Gastroesophageal sphincter (tissue), 4 donors: ENCODE results near the gene NUP155. TPM values are rescaled to one million over a fixed set of nuclear protein-coding genes. Genes with fewer than 3 reads are reported as not detected.
"Not testable (repeated sequence)": the region's sequence is repeated elsewhere in the genome, so short reads cannot be mapped to it uniquely, and the experiment has no call there.

Experiments
- ATAC-seq: fragments of 150-250 bp; one replicate; pipeline ENCODE4 v1.9.1; 2016; ENCODE audit warnings: mild to moderate bottlenecking, moderate library complexity
- H3K27ac ChIP-seq, 4 donors: fragments of 200-600 bp; sonication (generic) in 3 of 4; 1 replicate in 3 of 4; 2 replicates in 1 of 4; pipeline ENCODE4 v1.5.1; 2016 to 2019
- H3K27me3 ChIP-seq: fragments of 200-600 bp; sonication (generic); one replicate; pipeline ENCODE4 v1.5.1; 2019
- H3K36me3 ChIP-seq, 2 donors: fragments of 200-600 bp; sonication (generic); one replicate each; pipeline ENCODE4 v1.5.1; 2019; ENCODE audit warnings: control low read depth in 1 of 2
- H3K4me1 ChIP-seq, 3 donors: fragments of 200-600 bp; sonication (generic); 1 replicate in 2 of 3; 2 replicates in 1 of 3; pipeline ENCODE4 v1.5.1; 2016 to 2019; ENCODE audit warnings: control low read depth in 2 of 3
- H3K4me3 ChIP-seq, 2 donors: fragments of 200-600 bp; sonication (generic); one replicate each; pipeline ENCODE4 v1.5.1; 2019; ENCODE audit warnings: mild to moderate bottlenecking in 1 of 2, moderate library complexity in 1 of 2
- H3K9me3 ChIP-seq, 3 donors: fragments of 200-600 bp; sonication (generic); one replicate each; pipeline ENCODE4 v1.5.1; 2017 to 2019; ENCODE audit warnings: control low read depth in 2 of 3
- CTCF ChIP-seq, 4 experiments: fragments of 200-600 bp in 2 of 4; fragments of 450-650 bp in 2 of 4; sonication (generic) in 1 of 4; IDR thresholded peaks; one replicate each; pipeline ENCODE4 v1.5.1; 2017 to 2019; ENCODE audit warnings: antibody characterized with exemption in 4 of 4, mild to moderate bottlenecking in 2 of 4, moderate library complexity in 2 of 4
- EP300 ChIP-seq: sonication (generic); formaldehyde crosslinking; IDR thresholded peaks from one replicate; pipeline ENCODE4 v1.6.1; 2017; ENCODE audit warnings: antibody characterized with exemption, mild to moderate bottlenecking
- POLR2A ChIP-seq, 2 donors: fragments of 450-650 bp; IDR thresholded peaks; one replicate each; pipeline ENCODE4 v1.6.1; 2017; ENCODE audit warnings: antibody characterized with exemption in 2 of 2, mild to moderate bottlenecking in 2 of 2, moderate library complexity in 1 of 2
- POLR2AphosphoS5 ChIP-seq: sonication (generic); formaldehyde crosslinking; IDR thresholded peaks from one replicate; pipeline ENCODE4 v1.6.1; 2017; ENCODE audit warnings: antibody characterized with exemption
- WGBS, 2 donors: methylation state at CpG; one replicate each; pipeline ENCODE4 v1.1.5; 2018; ENCODE audit warnings: low coverage in 1 of 2; 5-methylcytosine and 5-hydroxymethylcytosine counted together
- total RNA-seq, 4 donors: library from RNA; depleted of rRNA; stranded (reverse); fragments of >200 nt; gene quantifications; one replicate each; pipeline ENCODE4 v1.1.0, GENCODE V29; 2016

NUP155 gene
- total RNA-seq, 4 donors from 2014 or later: 15.6 to 22.3 (median 18.8) TPM

GRCh38 chr5:37396352-37396751, 25.4 kb upstream of the NUP155 start:
- no peak overlapping the region for H3K4me3 ChIP-seq
- no peaks in the 10 kb centered on the region for H3K9me3 ChIP-seq
- WGBS, 2 donors: 84 to 89% methylated on average over 4 to 5 of the region's 5 CpGs
- ATAC-seq: no peak
- no peaks in the 10 kb centered on the region for H3K4me1 ChIP-seq
- peaks cover 0 to 88% of the 10 kb centered on the region in 2 donors for H3K36me3 ChIP-seq
- no peaks in the 10 kb centered on the region for H3K27me3 ChIP-seq
- H3K27ac ChIP-seq: no peak overlapping the region
- no peak for TF ChIP-seq EP300
- TF ChIP-seq CTCF (IDR thresholded peaks at IDR 0.05): no peak
- no peak for TF ChIP-seq POLR2A (IDR thresholded peaks at IDR 0.05)
- no peak for TF ChIP-seq POLR2AphosphoS5

GRCh38 chr5:37391591-37391990, 20.7 kb upstream of the NUP155 start:
- 64 to 83% methylated on average over 3 of the region's 3 CpGs for WGBS, 2 donors
- H3K27ac ChIP-seq: no peak overlapping the region
- H3K9me3 ChIP-seq: no peaks in the 10 kb centered on the region
- no peak for TF ChIP-seq POLR2AphosphoS5
- H3K4me3 ChIP-seq: no peak overlapping the region
- H3K27me3 ChIP-seq: no peaks in the 10 kb centered on the region
- peaks cover 0 to 55% of the 10 kb centered on the region in 2 donors for H3K36me3 ChIP-seq
- no peak for ATAC-seq
- H3K4me1 ChIP-seq: no peaks in the 10 kb centered on the region

- not testable (repeated sequence) for H3K9me3 ChIP-seq, H3K27me3 ChIP-seq
- peak within 1 kb of the TSS; percentile 21 to 79 (median 52) for H3K27ac ChIP-seq
- ATAC-seq: peak; percentile 99
- WGBS, 2 donors: 0 to 2% methylated on average over 9 to 28 of the region's 39 CpGs
- peak in 3 of 4 experiments; percentile 52 to 80 (median 56) for TF ChIP-seq CTCF (IDR thresholded peaks at IDR 0.05)
- peak; percentile 78 for TF ChIP-seq POLR2AphosphoS5
- TF ChIP-seq POLR2A (IDR thresholded peaks at IDR 0.05): peak in 1 of 2 donors; percentile 42
- H3K4me1 ChIP-seq: peaks cover 0 to 23% (median 10%) of the 10 kb centered on the region in 3 donors
- H3K4me3 ChIP-seq: peak within 1 kb of the TSS; percentile 74 to 85
- H3K36me3 ChIP-seq: peaks cover 0 to 35% of the 10 kb centered on the region in 2 donors
Observed at GRCh38 chr5:37379100-37379628, 8.3 kb upstream of the NUP155 start, which contains the start of gene WDR70. WDR70 (plus strand) TSS chr5:37379318; CDS start chr5:37379368, 50 bp downstream.

- not testable (repeated sequence) for H3K27ac ChIP-seq, H3K27me3 ChIP-seq, ATAC-seq, H3K9me3 ChIP-seq, H3K4me3 ChIP-seq
- 85 to 89% methylated on average over 1 to 6 of the region's 12 CpGs for WGBS, 2 donors
- H3K36me3 ChIP-seq: peaks cover 0 to 24% of the 10 kb centered on the region in 2 donors
- H3K4me1 ChIP-seq: peaks cover 0 to 23% (median 10%) of the 10 kb centered on the region in 3 donors
Observed at GRCh38 chr5:37378066-37378465, 7.2 kb upstream of the NUP155 start.

DNA sequence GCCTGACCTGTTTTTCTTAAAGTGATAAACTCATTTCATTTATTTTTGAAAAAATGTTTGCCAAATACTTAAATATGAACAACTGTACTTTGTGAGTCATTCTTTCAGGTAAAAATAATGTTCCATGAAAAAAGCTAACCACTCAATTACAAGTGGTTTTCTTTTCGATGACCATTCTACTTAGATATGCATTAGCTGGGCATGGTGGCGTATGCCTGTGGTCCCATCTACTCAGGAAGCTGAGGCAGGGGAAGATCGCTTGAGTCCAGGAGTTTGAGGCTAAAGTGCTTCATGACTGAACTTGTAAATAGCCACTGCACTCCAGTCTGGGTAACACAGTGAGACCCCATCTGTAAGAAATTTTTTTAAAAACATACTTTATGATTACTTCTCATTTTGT, 4.2 kb upstream of the NUP155 start:
- no peak overlapping the region for H3K4me3 ChIP-seq
- H3K27me3 ChIP-seq: no peaks in the 10 kb centered on the region
- H3K27ac ChIP-seq: no peak overlapping the region
- peaks cover 0 to 21% (median 3%) of the 10 kb centered on the region in 3 donors for H3K4me1 ChIP-seq
- H3K9me3 ChIP-seq: no peaks in the 10 kb centered on the region
- no peak for ATAC-seq
- no peak for TF ChIP-seq POLR2A (IDR thresholded peaks at IDR 0.05)
- no peak for TF ChIP-seq EP300
- 85 to 89% methylated on average over 3 of the region's 3 CpGs for WGBS, 2 donors
- H3K36me3 ChIP-seq: no peaks in the 10 kb centered on the region

DNA sequence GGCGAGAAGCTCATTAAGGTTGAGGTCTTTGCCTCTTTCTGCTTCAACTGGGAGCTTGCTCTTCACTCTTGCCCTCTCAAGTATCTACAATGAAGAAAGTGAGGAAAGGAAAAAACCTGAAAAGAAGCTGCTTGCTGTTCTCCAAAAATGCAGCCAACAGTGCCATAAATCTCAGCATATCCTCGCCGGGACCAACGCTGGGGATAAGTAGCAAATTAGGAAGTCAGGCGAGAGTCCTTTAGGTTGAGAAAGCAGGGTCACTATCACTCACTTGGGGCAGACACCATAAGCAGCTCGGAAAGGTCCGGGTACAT, 399 bp downstream of the NUP155 start:
- no peak for TF ChIP-seq POLR2AphosphoS5
- TF ChIP-seq EP300: no peak
- TF ChIP-seq CTCF (IDR thresholded peaks at IDR 0.05): no peak
- TF ChIP-seq POLR2A (IDR thresholded peaks at IDR 0.05): no peak
- no peaks in the 10 kb centered on the region for H3K36me3 ChIP-seq
- WGBS, 2 donors: 0% methylated on average over 5 to 6 of the region's 7 CpGs

More for the DNA sequence above, 399 bp downstream of the NUP155 start:
- Histone ChIP-seq H3K4me3 (peak overlapping the region; percentile 60 to 69), H3K27ac (peak overlapping the region; percentile 68 to 89 (median 88)), H3K9me3 (no peaks in the 10 kb centered on the region), H3K27me3 (no peaks in the 10 kb centered on the region), H3K4me1 (peaks cover 3 to 54% (median 17%) of the 10 kb centered on the region in 3 donors)
- ATAC-seq: no peak
